T-helper 2 cell treated with Interferon-gamma antibody and Interleukin-4, amounts not matched to agents 5 μg/mL and 100 μg/mL, for 36 hours (primary cell): ENCODE results near the gene SPTAN1.
A peak's percentile ranks its signal among the peaks of the same experiment; 100 is the strongest.
"Not testable (repeated sequence)": the region's sequence is repeated elsewhere in the genome, so short reads cannot be mapped to it uniquely, and the experiment has no call there.

Experiments used
- DNase-seq: peaks from one replicate; pipeline ENCODE4 v3.0.0; 2021; ENCODE audit warnings: low spot score
- H3K27ac Mint-ChIP-seq: one replicate; pipeline ENCODE4 v1.8.0; 2021; ENCODE audit warnings: mild to moderate bottlenecking, mixed read lengths
- H3K27me3 Mint-ChIP-seq: one replicate; pipeline ENCODE4 v1.8.0; 2021; ENCODE audit warnings: low read depth, mixed read lengths
- H3K36me3 Mint-ChIP-seq: one replicate; pipeline ENCODE4 v1.8.0; 2021; ENCODE audit warnings: low read depth, mixed read lengths
- H3K4me1 Mint-ChIP-seq: one replicate; pipeline ENCODE4 v1.8.0; 2021; ENCODE audit warnings: low read depth, mixed read lengths
- H3K4me3 Mint-ChIP-seq: one replicate; pipeline ENCODE4 v1.8.0; 2022; ENCODE audit warnings: mild to moderate bottlenecking, moderate library complexity, mixed read lengths
- H3K9me3 Mint-ChIP-seq: one replicate; pipeline ENCODE4 v1.8.0; 2021; ENCODE audit warnings: mixed read lengths

The SPTAN1 gene

DNA sequence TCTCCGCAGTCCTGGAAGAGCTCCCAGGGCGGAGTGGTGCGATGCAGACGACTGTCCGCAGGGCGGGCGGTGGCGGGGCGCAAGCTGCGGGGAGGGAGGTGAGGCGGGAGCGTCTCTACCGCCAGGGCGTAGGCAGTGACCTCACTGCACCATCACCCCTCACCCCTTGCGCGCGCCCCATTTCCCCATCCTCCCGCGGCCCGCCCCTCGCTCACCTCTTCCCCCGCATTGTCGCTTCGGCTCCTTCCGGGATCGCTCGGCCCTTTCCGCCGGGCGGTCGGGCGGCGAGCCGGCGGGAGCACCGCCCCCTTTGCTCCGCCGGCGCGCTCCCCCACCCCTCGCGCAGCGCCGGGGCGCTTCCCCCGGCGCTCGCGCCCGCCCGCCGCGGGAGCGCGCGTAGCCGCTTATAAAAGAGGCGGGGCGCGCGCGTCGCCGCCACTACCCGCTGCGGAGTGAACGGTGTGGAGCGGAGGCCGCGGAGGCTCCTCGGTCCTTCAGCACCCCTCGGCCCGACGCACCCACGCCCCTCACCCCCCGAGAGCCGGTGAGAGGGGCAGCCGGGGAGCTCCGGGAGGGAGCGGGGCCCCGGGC is at the start of gene SPTAN1:
TSS of gene SPTAN1 (plus strand) at position 435 of the 591 bp plus-strand sequence. CDS start 14,154 bp downstream, outside the sequence.
- peak within 1 kb of the TSS; percentile 93 for H3K4me3 Mint-ChIP-seq

DNA sequence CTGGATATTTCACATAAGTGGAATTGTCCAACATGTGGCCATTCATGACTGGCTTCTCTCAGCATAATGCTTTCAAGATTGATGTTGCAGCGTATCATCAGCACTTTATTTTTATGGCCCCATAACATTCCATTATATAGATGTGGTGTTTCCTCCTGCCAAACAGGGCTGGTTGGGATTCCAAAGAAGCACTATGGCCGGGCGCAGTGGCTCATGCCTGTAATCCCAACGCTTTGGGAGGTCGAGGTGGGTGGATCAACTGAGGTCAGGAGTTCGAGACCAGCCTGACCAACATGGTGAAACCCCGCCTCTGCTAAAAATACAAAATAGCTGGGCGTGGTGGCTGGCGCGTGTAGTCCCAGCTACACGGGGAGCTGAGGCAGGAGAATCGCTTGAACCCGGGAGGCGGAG is 49.0 kb upstream of the SPTAN1 start:
- H3K4me1 Mint-ChIP-seq, H3K27me3 Mint-ChIP-seq, H3K27ac Mint-ChIP-seq, H3K9me3 Mint-ChIP-seq, DNase-seq: not testable (repeated sequence)
- Mint-ChIP-seq H3K36me3 (peaks cover 21% of the 10 kb centered on the region), H3K4me3 (peak overlapping the region; percentile 99)

More for the DNA sequence above, at the start of gene SPTAN1:
- Mint-ChIP-seq H3K9me3 (no peaks in the 10 kb centered on the region), H3K27ac (peak within 1 kb of the TSS; percentile 94), H3K27me3 (no peaks in the 10 kb centered on the region), H3K4me1 (peaks cover 41% of the 10 kb centered on the region), H3K36me3 (peaks cover under 1% of the 10 kb centered on the region)
- peak; percentile 94 for DNase-seq

DNA sequence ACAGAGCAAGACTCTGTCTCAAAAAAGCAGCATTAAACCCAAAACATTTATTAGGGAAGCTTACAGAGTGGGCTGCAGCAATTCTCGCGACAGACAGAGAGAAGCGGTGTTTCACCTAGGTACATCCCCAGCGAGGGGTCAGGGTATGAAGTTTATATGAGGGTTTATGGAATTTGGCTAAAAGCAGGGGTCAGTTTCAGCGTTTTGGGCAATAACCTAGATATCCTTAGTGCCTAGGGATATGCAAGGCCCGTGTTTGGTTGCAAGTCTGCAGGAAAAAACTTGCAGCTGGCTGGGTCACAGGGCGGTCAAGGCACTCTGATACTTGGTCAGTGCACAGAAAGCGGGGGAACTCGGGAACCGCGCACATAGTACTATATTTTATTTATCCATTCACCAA is 48.5 kb upstream of the SPTAN1 start:
- Mint-ChIP-seq H3K9me3 (no peaks in the 10 kb centered on the region), H3K27ac (peak overlapping the region; percentile 57), H3K36me3 (peaks cover 22% of the 10 kb centered on the region), H3K4me1 (peaks cover 13% of the 10 kb centered on the region), H3K27me3 (no peaks in the 10 kb centered on the region), H3K4me3 (peak overlapping the region; percentile 99)
- DNase-seq, result peak; percentile 9

DNA sequence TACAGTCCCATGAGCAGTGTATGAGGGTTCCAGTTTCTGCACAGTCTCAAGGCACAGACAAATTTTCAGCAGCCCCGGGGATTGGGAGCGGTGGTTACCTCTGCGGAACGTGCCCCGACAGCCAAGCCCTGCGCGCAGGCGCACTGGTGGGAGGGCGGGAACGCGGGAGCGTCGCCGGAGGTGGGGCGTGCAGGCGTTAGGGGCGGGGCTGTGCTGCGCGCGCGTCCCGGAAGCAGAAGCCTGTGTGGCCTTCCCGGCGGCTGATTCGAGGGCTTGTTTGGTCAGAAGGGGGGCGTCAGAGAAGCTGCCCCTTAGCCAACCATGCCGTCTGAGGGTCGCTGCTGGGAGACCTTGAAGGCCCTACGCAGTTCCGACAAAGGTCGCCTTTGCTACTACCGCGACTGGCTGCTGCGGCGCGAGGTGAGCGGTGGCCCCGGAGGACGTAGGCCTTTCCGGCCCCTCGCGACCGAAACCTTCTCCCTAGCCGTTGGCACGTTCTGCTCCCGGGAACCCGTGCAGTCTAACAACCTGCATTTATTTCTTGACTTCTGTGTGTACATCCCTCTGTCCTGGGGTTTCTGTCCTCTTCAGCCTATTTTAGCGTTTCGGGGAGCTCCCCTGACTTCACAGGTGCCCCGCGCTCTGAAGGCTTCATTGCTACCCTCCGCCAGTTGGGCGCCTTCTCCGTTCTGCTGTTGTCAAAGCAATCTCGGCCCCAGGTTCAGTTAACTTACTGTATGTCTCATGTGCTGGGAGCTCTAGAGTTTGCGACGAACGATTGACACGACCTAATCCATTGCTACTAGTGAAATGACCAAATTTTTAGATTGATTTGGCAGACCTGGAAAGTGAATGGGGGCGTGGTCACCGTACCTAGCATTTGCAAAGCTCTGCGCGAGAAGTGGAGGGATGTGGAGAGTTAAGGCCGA is 47.6 kb upstream of the SPTAN1 start, which contains the start of gene GLE1:
TSS of gene GLE1 (plus strand) at position 235 of the 929 bp plus-strand sequence. CDS start at position 322, 87 bp downstream.
- Mint-ChIP-seq H3K27ac (peak within 1 kb of the TSS; percentile 99), H3K27me3 (no peaks in the 10 kb centered on the region), H3K36me3 (peaks cover 27% of the 10 kb centered on the region), H3K4me1 (peaks cover 13% of the 10 kb centered on the region), H3K4me3 (peak within 1 kb of the TSS; percentile 99), H3K9me3 (no peaks in the 10 kb centered on the region)
- peak; percentile 96 for DNase-seq

DNA sequence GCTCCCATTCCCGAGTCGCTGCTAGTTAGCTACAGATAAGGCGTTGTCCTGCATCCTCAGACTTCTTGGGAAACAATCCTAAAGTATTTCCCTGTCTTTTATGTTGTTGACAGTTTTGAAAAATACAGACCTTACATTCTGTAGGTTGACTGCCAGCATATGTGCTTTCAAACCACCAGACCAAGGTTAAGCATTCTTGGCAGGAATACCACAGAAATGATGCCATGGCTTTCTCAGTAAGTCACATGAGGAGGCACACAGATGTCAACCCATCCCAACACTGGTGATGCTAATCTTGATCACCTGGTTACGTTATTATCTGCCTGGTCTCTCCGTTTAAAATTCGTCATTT is 47.0 kb upstream of the SPTAN1 start:
- no peak for DNase-seq
- peaks cover 24% of the 10 kb centered on the region for H3K36me3 Mint-ChIP-seq

DNA sequence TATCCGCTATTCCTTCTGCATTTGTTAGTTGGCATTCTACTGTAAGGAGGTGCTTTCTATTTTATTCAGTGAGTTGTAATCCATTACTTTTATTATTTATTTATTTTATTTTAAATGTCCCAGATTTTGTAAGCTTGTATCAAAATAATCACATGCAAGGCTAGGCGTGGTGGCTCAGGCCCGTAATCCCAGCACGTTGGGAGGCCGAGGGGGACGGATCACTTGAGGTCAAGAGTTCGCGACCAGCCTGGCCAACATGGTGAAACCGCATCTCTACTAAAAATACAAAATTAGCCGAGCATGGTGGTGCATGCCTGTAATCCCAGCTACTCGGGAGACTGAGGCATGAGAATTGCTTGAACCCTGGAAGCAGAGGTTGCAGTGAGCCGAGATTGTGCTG is 46.5 kb upstream of the SPTAN1 start:
- Mint-ChIP-seq H3K36me3 (peaks cover 19% of the 10 kb centered on the region), H3K4me3 (peak overlapping the region; percentile 99), H3K4me1 (peaks cover 13% of the 10 kb centered on the region), H3K27ac (peak overlapping the region; percentile 50)
- not testable (repeated sequence) for DNase-seq, H3K27me3 Mint-ChIP-seq, H3K9me3 Mint-ChIP-seq

More for the DNA sequence above, 47.0 kb upstream of the SPTAN1 start:
- Mint-ChIP-seq H3K4me3 (peak overlapping the region; percentile 99), H3K9me3 (no peaks in the 10 kb centered on the region), H3K27ac (peak overlapping the region; percentile 99), H3K27me3 (no peaks in the 10 kb centered on the region), H3K4me1 (peaks cover 13% of the 10 kb centered on the region)

DNA sequence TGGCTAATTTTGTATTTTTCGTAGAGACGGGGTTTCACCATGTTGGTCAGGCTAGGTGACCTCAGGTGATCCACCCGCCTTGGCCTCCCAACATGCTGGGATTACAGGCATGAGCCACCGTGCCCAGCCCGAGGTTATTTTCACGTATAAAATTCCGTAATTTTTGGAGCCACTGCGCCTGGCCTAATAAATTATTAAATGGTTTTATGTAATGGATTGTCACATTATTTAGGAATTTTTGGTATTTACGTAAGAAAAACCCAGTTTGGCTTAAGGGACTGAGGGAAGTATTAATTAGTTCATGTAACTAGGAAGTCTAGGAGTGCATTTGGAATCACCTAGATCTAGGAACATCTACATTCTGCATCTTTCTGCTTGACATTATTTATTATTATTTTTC is 39.6 kb upstream of the SPTAN1 start:
- H3K36me3 Mint-ChIP-seq, result peaks cover 46% of the 10 kb centered on the region
- no peaks in the 10 kb centered on the region for H3K27me3 Mint-ChIP-seq
- H3K4me1 Mint-ChIP-seq, result peaks cover 14% of the 10 kb centered on the region
- H3K9me3 Mint-ChIP-seq, result no peaks in the 10 kb centered on the region
- no peak for DNase-seq
- no peak overlapping the region for H3K4me3 Mint-ChIP-seq
- H3K27ac Mint-ChIP-seq, result no peak overlapping the region

DNA sequence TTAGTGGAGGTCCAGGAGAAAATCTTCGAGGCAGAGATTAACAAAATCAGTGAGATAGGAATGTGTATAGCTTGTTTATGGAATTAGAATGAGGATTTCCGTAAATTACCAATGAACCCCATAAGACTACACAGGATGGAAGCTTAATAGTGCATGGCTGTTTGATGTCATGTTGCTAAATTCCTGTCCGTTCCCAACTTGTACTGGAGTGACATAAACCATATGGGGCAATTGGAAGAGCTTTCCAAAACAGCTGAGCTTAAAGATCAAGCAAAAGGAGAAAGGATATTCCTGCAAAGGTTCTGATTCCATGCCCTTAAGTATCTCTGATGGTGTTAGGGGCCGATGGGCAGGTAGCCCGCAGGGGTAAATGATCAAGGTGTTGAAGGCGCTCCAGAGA is 30.4 kb upstream of the SPTAN1 start:
- no peak for DNase-seq
- Mint-ChIP-seq H3K27ac (no peak overlapping the region), H3K36me3 (peaks cover 43% of the 10 kb centered on the region), H3K27me3 (no peaks in the 10 kb centered on the region), H3K4me1 (peaks cover 5% of the 10 kb centered on the region), H3K9me3 (no peaks in the 10 kb centered on the region), H3K4me3 (no peak overlapping the region)

DNA sequence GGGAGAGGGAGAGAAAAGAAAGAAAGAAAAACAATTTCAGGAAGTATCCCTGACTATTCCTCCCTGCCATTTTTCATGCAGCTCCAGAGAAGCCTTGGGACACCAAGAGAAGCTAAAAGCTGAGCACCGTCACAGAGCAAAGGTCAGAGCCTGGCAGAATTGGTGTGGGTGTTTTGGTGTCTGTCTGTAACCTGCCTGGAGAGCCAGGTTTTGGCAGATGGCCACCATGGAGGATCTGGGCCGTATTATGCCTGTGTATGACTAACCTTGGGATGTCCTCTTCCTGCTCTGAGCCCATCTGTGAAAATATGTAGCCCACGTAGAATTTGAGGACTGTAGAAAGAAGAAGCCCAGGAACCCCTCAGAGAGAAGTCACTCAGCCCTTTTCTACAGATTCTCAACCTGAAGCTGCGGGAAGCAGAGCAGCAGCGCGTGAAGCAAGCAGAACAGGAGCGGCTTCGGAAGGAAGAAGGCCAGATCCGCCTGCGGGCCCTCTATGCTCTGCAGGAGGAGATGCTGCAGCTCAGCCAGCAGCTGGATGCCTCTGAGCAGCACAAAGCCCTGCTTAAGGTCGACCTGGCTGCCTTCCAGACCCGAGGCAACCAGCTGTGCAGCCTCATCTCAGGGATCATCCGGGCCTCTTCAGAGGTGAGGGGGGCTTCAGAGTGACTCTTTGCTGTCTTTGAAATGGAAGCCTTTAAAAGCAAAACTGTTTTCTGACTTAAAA is 29.0 kb upstream of the SPTAN1 start:
- H3K36me3 Mint-ChIP-seq, result peaks cover 37% of the 10 kb centered on the region
- no peaks in the 10 kb centered on the region for H3K9me3 Mint-ChIP-seq
- H3K27ac Mint-ChIP-seq, result no peak overlapping the region
- H3K27me3 Mint-ChIP-seq, result no peaks in the 10 kb centered on the region
- H3K4me1 Mint-ChIP-seq, result peaks cover 2% of the 10 kb centered on the region
- H3K4me3 Mint-ChIP-seq, result no peak overlapping the region
- DNase-seq, result no peak

DNA sequence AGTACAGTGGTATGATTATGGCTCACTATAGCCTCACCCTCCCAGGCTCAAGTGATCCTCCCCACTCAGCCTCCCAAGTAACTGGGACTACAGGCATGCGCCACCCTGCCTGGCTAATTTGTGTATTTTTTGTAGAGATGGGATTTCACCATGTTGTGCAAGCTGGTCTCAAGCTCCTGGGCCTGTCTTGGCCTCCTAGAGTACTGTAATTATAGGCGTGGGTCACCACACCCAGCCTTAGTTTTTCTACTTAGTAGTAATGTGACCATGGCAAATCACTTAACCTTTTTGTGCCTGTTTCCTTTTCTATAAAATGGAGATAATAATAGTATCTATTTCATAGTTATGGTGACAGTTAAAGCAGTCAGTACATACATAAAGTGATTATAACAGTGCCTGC is 25.7 kb upstream of the SPTAN1 start:
- no peak overlapping the region for H3K4me3 Mint-ChIP-seq
- no peaks in the 10 kb centered on the region for H3K27me3 Mint-ChIP-seq
- H3K27ac Mint-ChIP-seq, result no peak overlapping the region

DNA sequence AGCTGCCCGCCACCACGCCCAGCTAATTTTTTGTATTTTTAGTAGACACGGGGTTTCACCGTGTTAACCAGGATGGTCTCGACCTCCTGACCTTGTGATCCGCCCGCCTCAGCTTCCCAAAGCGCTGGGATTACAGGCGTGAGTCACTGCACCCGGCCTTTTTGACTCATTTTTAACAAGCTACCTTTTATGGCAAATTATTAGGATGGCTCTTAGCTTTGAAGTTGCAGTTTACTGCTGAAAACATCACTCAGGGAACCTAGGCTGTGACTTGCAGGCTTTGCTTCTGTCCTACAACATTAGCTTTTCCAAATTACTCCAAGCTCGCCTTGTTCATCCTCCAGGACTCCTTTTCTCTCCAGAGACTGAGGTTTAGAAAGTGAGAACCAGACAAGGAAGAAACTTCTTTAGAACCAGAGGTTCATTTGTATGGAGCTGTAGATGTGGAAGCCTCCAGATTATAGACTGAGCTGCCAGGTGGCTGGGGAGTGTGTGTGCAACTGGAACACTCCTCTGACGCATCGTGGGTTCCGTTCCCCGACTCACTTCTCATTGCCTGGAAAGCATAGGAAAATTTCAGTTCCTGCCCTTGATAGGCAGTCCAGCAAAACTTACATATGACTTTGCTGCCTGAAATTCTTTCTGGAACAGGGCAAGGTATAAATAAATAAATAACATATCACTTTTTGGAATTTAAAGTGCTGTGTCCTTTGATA is 23.8 kb upstream of the SPTAN1 start:
- Mint-ChIP-seq H3K27me3 (no peaks in the 10 kb centered on the region), H3K27ac (no peak overlapping the region), H3K36me3 (peaks cover 41% of the 10 kb centered on the region), H3K4me1 (no peaks in the 10 kb centered on the region), H3K9me3 (no peaks in the 10 kb centered on the region), H3K4me3 (no peak overlapping the region)
- no peak for DNase-seq

More for the DNA sequence above, 25.7 kb upstream of the SPTAN1 start:
- Mint-ChIP-seq H3K4me1 (peaks cover 2% of the 10 kb centered on the region), H3K36me3 (peaks cover 38% of the 10 kb centered on the region), H3K9me3 (no peaks in the 10 kb centered on the region)
- DNase-seq, result no peak

DNA sequence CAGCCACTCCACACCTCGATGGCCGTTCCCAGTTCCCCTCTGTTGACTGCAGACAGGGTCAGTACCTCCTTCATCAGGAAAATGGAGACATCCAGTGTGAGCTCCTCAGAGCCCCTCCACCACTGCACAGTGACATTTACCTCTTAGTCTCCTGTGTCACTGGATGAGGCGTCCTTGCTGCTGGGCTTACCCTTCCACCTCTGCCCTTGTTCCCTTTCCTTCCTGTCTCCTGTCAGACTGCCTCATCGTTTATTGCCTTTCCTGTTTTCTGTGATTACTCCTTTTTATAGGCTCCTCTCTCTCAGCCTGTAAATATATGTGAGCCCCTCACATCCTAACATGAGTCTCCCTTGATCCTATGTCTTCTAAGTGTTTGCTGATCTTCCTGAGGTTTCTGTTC is 23.2 kb upstream of the SPTAN1 start:
- no peaks in the 10 kb centered on the region for H3K27me3 Mint-ChIP-seq
- peaks cover 46% of the 10 kb centered on the region for H3K36me3 Mint-ChIP-seq
- H3K27ac Mint-ChIP-seq, result no peak overlapping the region
- no peaks in the 10 kb centered on the region for H3K4me1 Mint-ChIP-seq
- H3K9me3 Mint-ChIP-seq, result no peaks in the 10 kb centered on the region
- no peak for DNase-seq
- H3K4me3 Mint-ChIP-seq, result no peak overlapping the region

DNA sequence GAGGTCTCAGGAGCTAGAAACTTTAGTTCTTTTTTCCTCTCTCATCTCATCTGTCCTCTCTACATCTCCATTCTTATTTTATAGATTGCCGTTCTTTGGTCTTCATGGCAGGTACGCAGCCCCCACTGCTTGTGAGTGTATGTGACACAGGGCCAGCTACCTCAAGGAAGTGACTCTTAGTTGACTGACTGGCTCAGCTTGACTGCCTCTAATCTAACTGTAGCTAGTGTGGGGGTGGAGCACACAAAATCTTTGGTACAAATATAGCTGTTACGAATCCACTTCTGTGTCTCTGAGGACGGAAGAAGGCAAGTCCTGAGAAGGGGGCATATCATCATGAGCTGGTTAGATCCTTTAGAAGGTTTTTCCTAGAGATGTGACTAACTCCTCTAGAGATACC is 19.8 kb upstream of the SPTAN1 start:
- Mint-ChIP-seq H3K9me3 (no peaks in the 10 kb centered on the region), H3K27ac (no peak overlapping the region), H3K27me3 (no peaks in the 10 kb centered on the region), H3K36me3 (peaks cover 45% of the 10 kb centered on the region), H3K4me1 (no peaks in the 10 kb centered on the region), H3K4me3 (no peak overlapping the region)
- DNase-seq, result no peak
